Mucosa of stomach (tissue), 1 donor: ENCODE results near the gene KLHDC7B.

Experiments
- H3K27me3 ChIP-seq: one replicate; pipeline ENCODE4 v1.7.0; 2013; ENCODE audit warnings: mild to moderate bottlenecking, low read length; ENCODE audit not compliant: control insufficient read depth, insufficient read depth
- H3K36me3 ChIP-seq: one replicate; pipeline ENCODE4 v1.7.0; 2013; ENCODE audit warnings: low read length; ENCODE audit not compliant: control insufficient read depth, insufficient read depth
- H3K4me1 ChIP-seq: one replicate; pipeline ENCODE4 v1.7.0; 2013; ENCODE audit warnings: mild to moderate bottlenecking, low read length; ENCODE audit not compliant: control insufficient read depth, insufficient read depth
- H3K4me3 ChIP-seq: one replicate; pipeline ENCODE4 v1.7.0; 2013; ENCODE audit warnings: low read length
- H3K9ac ChIP-seq: one replicate; pipeline ENCODE4 v1.7.0; 2013; ENCODE audit warnings: mild to moderate bottlenecking, low read length, moderate library complexity
- H3K9me3 ChIP-seq: one replicate; pipeline ENCODE4 v1.7.0; 2013; ENCODE audit warnings: mild to moderate bottlenecking, low read length, moderate library complexity; ENCODE audit not compliant: control insufficient read depth
- donor health status: Pancreatic carcinoma.

The KLHDC7B gene

DNA sequence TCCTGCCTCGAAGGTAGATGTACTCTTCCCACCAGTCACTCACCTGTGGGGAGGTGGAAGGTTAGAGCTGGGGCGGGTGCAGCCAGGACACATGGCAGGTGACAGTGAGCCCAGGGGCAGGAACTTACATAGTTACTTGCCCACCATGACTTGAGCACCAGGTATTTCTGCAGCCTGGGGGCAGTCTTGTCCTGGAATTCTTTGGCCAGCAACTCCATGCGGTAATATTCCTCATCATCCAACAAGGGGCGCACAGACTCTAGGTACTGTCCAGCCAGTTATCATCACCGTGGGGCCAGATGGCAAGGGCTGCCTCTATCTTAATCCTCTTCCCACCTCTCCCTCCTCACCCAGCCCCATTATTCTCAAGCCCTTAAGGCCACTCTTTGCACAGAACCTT is 30.4 kb downstream of the KLHDC7B start:
- H3K9ac ChIP-seq: no peak overlapping the region
- no peaks in the 10 kb centered on the region for H3K36me3 ChIP-seq
- H3K27me3 ChIP-seq: peaks cover 7% of the 10 kb centered on the region
- no peaks in the 10 kb centered on the region for H3K9me3 ChIP-seq
- no peak overlapping the region for H3K4me3 ChIP-seq
- H3K4me1 ChIP-seq: peaks cover 10% of the 10 kb centered on the region

- Histone ChIP-seq H3K4me1 (peaks cover 10% of the 10 kb centered on the region), H3K4me3 (no peak overlapping the region), H3K9ac (no peak overlapping the region), H3K27me3 (peaks cover 7% of the 10 kb centered on the region), H3K36me3 (no peaks in the 10 kb centered on the region), H3K9me3 (no peaks in the 10 kb centered on the region)
Observed at GRCh38 chr22:50576806-50577696, 31.4 kb downstream of the KLHDC7B start.

DNA sequence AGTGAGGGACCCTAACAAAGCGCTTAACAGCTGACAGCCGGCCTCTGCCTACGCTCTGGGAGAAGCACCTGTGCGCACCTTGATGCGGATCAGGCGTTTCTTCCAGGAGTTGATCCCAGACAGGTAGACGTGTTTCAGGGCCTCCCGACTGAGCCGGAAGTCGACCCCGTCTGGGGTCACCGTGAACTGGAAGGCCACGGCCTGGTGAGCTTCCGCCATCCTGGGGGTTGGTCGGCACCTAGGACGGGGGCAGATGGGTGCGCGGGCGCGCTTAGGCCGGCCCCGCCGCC is 31.9 kb downstream of the KLHDC7B start:
- H3K4me3 ChIP-seq: no peak overlapping the region
- no peak overlapping the region for H3K9ac ChIP-seq
- H3K27me3 ChIP-seq: peaks cover 7% of the 10 kb centered on the region
- H3K4me1 ChIP-seq: peaks cover 10% of the 10 kb centered on the region
- no peaks in the 10 kb centered on the region for H3K9me3 ChIP-seq
- no peaks in the 10 kb centered on the region for H3K36me3 ChIP-seq

DNA sequence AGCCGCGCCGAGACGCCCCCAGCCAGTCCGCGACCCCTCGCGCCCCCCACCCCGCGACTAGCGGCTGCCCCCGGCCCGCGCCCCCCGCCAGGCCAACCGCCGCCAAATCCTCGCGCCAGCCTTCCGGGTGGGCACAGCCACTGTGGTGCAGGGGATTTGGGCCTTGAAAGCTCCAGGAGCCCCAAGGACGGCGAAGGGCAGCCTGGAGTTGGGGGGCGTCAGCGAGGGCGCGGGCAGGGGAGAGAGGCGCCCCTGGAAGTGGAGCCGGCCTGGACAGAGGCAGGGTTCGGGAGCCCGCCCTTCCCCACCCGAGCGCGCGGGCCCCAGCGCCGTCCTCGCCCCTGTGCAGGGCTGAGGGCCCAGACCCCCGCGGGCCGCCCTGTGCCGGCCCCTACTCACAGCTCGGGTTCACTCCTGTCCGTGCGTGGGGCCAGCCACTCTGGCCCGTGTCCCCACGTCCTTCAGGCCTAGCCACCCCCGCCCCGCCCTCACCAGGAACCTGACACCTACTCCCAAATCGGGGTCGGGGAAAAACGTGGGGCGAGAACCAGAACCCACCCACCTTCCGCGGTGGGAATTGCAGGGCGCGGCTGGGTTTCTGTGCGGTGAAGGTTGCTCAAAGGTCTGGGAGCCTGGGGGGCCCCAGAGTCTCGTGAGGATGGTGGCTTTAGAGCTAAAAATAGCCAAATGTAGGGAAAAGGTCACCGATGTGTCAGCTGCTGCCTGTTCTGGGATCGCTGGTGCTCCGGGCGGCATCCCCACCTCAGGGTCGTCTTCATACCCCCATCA is 32.5 kb downstream of the KLHDC7B start, which contains the start of gene CPT1B:
Gene CPT1B, minus strand, starts transcription at position 441 of the 789 bp plus-strand sequence. CDS start 512 bp downstream, outside the sequence.
- peaks cover 10% of the 10 kb centered on the region for H3K4me1 ChIP-seq
- H3K27me3 ChIP-seq: peaks cover 7% of the 10 kb centered on the region
- no peaks in the 10 kb centered on the region for H3K9me3 ChIP-seq
- no peak within 1 kb of the TSS for H3K9ac ChIP-seq
- no peaks in the 10 kb centered on the region for H3K36me3 ChIP-seq
- H3K4me3 ChIP-seq: no peak within 1 kb of the TSS

DNA sequence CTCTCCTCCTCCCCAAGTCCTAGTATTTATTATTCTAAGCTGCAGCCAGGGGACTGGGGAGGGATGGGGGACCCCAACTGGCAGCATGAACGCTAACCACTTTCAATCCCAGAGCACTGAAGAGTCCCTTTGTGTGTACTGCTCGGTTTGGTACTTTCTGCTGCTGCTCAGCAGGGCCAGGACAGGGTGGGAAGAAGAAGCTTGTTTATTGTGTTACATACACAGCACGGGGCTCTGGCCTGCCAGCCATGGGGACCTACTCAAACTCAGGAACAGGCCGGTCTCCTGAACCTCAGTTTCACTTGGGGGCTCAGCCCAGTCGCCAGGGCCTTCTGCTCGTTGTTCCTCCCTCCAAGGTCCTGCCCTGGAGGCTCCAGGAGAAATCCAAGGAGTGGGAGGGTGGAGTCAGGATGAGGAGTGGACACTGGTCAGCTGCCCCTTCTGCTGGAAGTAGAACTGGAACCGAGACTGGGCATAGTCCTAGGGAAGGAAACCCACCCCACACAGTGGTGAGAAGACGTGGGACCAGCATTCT is 33.1 kb downstream of the KLHDC7B start:
- Histone ChIP-seq H3K36me3 (no peaks in the 10 kb centered on the region), H3K4me3 (no peak overlapping the region), H3K9me3 (no peaks in the 10 kb centered on the region), H3K4me1 (peaks cover 16% of the 10 kb centered on the region), H3K27me3 (peaks cover 7% of the 10 kb centered on the region), H3K9ac (no peak overlapping the region)

- Histone ChIP-seq H3K4me1 (peaks cover 17% of the 10 kb centered on the region), H3K9me3 (no peaks in the 10 kb centered on the region), H3K27me3 (peaks cover 7% of the 10 kb centered on the region), H3K4me3 (no peak overlapping the region), H3K36me3 (no peaks in the 10 kb centered on the region), H3K9ac (no peak overlapping the region)
Observed at GRCh38 chr22:50579752-50580151, 34.1 kb downstream of the KLHDC7B start.

GRCh38 chr22:50581031-50581949 is 35.6 kb downstream of the KLHDC7B start:
- Histone ChIP-seq H3K36me3 (no peaks in the 10 kb centered on the region), H3K27me3 (peaks cover 7% of the 10 kb centered on the region), H3K9me3 (no peaks in the 10 kb centered on the region), H3K9ac (peak overlapping the region; percentile 98), H3K4me1 (peaks cover 17% of the 10 kb centered on the region), H3K4me3 (no peak overlapping the region)

DNA sequence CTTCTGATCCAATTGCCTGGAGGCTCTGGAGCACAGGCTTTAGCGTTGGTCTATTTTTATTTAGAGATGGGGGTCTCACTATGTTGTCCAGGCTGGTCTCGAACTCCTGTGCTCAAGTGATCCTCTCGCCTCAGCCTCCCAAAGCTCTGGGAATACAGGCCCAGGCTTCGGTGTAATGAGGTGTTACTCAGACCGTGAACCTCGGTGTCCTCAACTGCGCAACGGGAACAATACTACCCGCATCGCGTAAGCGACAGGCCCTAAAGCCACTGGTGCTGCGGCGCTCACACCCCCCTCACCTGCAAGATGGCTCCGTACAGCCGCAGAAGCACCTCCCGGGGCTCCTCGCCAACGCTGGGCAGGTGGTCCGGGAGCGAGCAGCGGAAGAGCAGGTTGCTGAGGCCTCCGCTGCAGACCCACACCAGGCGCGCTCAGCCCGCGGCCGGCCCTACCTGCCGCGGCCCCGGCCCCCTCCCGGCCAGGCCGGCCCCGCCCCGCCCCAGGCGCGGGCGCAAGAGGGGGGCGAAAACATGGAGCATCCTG is 36.3 kb downstream of the KLHDC7B start:
- peaks cover 17% of the 10 kb centered on the region for H3K4me1 ChIP-seq
- H3K9me3 ChIP-seq: no peaks in the 10 kb centered on the region
- H3K27me3 ChIP-seq: peaks cover 7% of the 10 kb centered on the region
- H3K4me3 ChIP-seq: peak overlapping the region; percentile 45
- H3K9ac ChIP-seq: peak overlapping the region; percentile 98
- no peaks in the 10 kb centered on the region for H3K36me3 ChIP-seq

- Histone ChIP-seq H3K9me3 (no peaks in the 10 kb centered on the region), H3K27me3 (peaks cover 3% of the 10 kb centered on the region), H3K9ac (peak within 1 kb of the TSS; percentile 98), H3K36me3 (no peaks in the 10 kb centered on the region), H3K4me3 (peak within 1 kb of the TSS; percentile 45), H3K4me1 (peaks cover 17% of the 10 kb centered on the region)
Observed at GRCh38 chr22:50582493-50583293, 37.0 kb downstream of the KLHDC7B start, which contains the start of gene CHKB. TSS of gene CHKB (minus strand) at chr22:50582849. CDS start at chr22:50582781, 68 bp downstream.

- Histone ChIP-seq H3K36me3 (no peaks in the 10 kb centered on the region), H3K9me3 (no peaks in the 10 kb centered on the region), H3K27me3 (no peaks in the 10 kb centered on the region), H3K4me1 (peaks cover 13% of the 10 kb centered on the region), H3K4me3 (peak overlapping the region; percentile 42), H3K9ac (peak overlapping the region; percentile 98)
Observed at GRCh38 chr22:50583294-50583861, 37.7 kb downstream of the KLHDC7B start.
